Forelimb muscle (tissue), 1 donor: Measurements from ENCODE around the gene HCRTR1. TPM values are rescaled to one million over a fixed set of nuclear protein-coding genes. Genes with fewer than 3 reads are reported as not detected.
"Not testable (repeated sequence)": the region's sequence is repeated elsewhere in the genome, so short reads cannot be mapped to it uniquely, and the experiment has no call there.

Source experiments
- DNase-seq: peaks from one replicate; pipeline ENCODE4 v3.0.0-alpha.2; 2013; ENCODE audit warnings: low read depth
- polyA plus RNA-seq: library from polyadenylated mRNA; unstranded; fragments of 120-200 nt; gene quantifications from one replicate; pipeline ENCODE4 v1.2.1, GENCODE V29; 2013; ENCODE audit not compliant: insufficient read length

The HCRTR1 gene
- polyA plus RNA-seq, 1 donor: 0.25 TPM

GRCh38 chr1:31581821-31582810 lies 35.4 kb upstream of the HCRTR1 start:
- no peak for DNase-seq

GRCh38 chr1:31583082-31583994 lies 34.2 kb upstream of the HCRTR1 start:
- no peak for DNase-seq

- DNase-seq: no peak
Measured at GRCh38 chr1:31583995-31584868, 33.3 kb upstream of the HCRTR1 start.

DNA sequence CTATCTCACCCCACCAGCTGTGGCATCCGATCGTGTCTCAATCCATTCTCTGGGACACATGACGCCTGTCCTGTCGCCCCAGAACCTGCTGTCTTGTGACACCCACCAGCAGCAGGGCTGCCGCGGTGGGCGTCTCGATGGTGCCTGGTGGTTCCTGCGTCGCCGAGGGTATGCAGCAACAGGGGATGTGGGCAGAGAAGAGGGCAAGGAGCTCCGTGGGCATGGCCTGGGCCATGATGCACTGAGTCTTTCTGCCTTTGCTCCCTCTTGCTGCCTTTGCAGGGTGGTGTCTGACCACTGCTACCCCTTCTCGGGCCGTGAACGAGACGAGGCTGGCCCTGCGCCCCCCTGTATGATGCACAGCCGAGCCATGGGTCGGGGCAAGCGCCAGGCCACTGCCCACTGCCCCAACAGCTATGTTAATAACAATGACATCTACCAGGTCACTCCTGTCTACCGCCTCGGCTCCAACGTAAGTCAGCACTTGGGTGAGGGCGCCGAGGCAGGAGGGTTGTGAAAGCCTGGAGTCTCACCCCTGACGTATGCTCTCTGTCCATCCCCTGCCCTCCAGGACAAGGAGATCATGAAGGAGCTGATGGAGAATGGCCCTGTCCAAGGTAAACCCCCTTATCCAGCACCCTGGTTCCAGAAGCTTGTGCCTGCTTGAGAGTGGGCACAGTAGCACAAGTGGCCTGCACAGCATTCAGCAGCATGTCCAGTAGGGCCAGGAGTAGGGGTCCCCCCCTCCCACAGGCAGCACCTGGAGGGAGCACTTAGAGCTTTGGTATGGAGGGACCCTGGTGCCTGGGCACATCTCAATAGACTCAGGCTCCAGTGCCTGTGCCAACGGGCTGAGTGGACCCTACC lies 32.4 kb upstream of the HCRTR1 start:
- no peak for DNase-seq

DNA sequence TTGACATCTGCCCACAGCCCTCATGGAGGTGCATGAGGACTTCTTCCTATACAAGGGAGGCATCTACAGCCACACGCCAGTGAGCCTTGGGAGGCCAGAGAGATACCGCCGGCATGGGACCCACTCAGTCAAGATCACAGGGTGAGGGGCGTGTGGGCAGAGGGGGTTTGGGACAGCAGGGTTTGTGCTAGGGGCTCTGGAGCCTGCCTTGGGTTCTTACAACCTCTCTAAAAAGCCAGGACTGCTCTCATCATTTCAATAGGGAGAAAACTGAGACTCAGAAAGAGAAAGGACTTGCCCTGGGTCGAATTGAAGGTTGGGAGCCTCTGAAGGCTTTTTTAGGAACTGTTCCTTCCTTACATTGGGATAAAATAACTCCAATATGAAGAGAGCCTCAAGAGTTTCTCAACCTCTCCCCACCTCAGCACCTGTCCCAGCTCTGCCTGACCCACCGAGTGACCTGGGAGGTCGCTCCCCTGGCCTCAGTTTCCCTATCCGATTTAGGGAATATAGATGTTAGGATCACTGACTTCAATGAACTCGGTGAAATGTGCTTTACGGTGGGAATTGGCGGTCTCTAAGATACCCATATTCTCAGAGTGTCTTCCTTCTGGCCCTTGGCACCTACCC lies 31.6 kb upstream of the HCRTR1 start:
- no peak for DNase-seq

DNA sequence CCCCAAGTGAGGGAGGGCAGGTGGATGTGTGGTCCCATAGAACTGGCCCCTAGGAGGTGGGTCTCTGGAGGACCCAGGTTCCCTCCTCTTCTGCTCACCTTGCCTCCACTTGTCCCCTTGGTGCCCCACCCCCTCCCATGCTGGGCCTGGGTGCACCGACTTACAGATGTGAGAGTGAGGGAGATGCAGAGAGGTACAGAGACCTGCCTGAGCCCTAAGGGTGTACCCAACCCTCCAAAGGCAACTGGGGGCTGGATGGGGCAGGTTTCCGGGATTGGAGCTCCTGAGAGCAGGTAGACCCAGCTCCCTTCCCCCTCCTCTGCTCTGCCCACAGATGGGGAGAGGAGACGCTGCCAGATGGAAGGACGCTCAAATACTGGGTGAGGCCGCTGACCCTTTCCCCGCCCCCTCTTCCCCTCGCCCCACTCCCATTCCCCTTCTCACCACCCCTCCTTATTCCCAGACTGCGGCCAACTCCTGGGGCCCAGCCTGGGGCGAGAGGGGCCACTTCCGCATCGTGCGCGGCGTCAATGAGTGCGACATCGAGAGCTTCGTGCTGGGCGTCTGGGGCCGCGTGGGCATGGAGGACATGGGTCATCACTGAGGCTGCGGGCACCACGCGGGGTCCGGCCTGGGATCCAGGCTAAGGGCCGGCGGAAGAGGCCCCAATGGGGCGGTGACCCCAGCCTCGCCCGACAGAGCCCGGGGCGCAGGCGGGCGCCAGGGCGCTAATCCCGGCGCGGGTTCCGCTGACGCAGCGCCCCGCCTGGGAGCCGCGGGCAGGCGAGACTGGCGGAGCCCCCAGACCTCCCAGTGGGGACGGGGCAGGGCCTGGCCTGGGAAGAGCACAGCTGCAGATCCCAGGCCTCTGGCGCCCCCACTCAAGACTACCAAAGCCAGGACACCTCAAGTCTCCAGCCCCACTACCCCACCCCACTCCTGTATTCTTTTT lies 30.8 kb upstream of the HCRTR1 start:
- no peak for DNase-seq

GRCh38 chr1:31587328-31587699 lies 30.2 kb upstream of the HCRTR1 start:
- not testable (repeated sequence) for DNase-seq

GRCh38 chr1:31587720-31588423 lies 29.6 kb upstream of the HCRTR1 start:
- DNase-seq: no peak

- no peak for DNase-seq
Measured at GRCh38 chr1:31588751-31589515, 28.6 kb upstream of the HCRTR1 start.

DNA sequence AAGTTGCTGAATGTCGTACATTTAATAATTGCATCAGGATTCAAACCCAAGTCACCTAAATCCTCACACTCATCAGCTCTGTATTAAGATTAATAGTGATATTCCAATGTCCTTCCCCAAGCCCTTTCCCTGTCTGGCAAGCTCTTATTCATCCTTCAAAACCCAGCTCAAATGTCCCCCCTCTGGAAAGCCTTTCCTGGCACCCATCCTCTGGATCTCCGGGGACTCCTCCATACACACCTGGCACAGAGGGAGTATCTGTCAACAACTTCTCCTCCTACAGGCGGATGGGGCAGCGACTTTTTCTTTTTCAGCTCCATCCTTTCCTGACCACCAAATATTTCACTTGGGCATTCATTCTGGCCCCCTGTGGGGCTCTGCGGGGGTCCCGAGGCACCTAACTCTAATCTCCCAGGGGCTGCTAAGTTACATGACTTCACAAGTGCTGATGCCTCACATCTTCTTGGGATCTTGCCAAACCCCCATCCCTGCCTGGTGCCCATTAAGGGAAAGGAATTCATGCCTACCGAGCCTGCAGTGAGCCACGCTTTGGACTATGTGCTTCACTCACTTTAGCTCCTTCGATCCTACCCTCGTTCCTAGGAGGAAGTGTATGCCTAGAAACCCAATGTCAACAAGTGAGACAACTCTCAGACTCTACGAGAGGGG lies 25.9 kb upstream of the HCRTR1 start:
- no peak for DNase-seq

- DNase-seq: no peak
Measured at GRCh38 chr1:31592132-31592531, 25.4 kb upstream of the HCRTR1 start.

GRCh38 chr1:31593136-31593665 lies 24.3 kb upstream of the HCRTR1 start:
- no peak for DNase-seq

DNA sequence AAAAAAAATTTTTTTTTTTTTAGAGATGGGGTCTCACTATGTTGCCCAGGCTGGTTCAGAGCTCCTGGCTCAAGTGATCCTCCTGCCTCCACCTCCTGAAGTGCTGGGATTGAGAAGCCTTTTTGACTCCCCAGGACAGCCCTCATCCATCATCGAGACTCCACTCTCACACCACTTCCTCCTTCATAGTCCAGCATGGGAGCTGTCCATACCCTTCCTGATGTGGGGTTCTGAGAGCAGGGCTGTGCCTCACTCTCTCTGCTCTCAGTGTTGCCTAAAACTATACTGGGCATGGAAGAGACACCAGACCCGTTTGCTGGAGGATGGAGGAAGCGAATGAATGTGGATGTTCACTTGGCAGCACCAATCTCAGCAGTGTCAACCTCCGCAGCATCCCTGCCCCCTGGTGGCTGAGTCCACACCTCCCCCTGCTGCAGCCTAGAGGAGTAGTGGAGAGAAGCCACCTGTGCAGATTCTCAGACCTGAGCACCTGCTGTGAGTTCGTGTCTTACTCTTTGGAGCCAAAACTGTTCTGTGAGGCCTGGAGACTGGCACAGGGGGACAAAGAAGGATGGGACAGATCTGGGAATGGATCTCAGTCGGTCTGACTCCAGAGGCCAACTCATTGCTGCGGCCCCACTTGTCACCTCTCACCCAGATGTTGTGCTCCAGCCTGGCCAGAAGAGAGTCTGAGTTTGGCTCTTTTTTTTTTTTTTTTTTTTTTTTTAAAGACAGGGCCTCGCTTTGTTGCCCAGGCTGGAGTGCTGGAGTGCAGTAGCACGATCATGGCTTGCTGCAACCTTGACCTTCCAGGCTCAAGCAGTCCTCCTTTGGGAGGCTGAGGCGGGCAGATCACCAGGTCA lies 23.5 kb upstream of the HCRTR1 start:
- no peak for DNase-seq

DNA sequence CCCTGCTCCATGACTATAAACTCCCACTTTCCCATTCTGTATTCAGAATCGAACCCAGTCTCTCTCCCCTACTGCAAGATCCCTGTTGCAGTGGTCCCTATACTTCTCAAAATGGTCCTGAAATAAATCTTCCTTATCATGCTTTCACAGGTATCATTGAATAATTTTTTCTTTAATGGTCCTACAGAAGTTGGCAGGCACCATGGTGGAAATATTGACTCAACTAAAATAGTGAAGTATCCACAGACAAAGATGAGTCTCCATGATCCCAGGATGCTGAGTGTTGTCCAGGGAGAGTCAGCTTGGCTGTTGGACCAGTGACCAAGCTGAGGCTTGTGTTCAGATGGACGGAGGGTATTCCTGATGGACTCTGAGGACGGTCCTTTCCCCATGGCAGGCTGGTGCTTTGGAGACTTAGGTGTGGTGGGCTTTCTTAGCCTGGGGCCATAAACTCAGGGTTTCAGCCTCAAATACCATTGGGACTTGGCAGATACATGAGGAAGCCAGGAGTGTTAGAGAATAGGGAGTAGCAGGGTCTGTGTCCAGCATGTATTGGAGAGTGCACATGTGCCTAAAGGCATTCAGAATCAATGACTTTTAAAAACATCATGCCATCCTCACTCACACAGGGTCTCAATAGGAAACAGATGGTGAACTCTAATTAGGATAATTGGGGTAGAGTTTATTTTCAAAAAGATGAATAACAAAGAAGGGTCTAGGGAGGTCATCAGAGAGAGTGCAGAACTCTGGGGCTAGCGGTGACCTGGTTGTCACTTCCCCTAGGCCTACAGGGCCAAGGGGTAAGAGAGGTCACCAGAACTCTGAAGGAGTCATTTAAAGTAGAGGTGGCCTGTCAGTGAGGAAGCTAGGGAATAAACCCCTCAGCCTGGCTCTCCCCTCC lies 21.4 kb upstream of the HCRTR1 start:
- no peak for DNase-seq

GRCh38 chr1:31596737-31597097 lies 20.8 kb upstream of the HCRTR1 start:
- DNase-seq: no peak
